Keratinocyte (primary cell): ENCODE measurements around the gene RGS9. TPM values are rescaled to one million over a fixed set of nuclear protein-coding genes. Genes with fewer than 3 reads are reported as not detected.

Experiments
- DNase-seq: peaks from one replicate; pipeline ENCODE4 v3.0.0-alpha.2; 2011; ENCODE audit warnings: low read depth, missing footprints, low spot score
- FAIRE-seq: peaks from 2 replicates; lab custom pipeline; 2011; peaks lifted over from hg19 to GRCh38; lab: Jason Lieb, UNC
- H2AFZ ChIP-seq: 2 replicates; pipeline ENCODE4 v1.6.0; 2012; ENCODE audit warnings: low read length, control low read depth, inconsistent platforms; ENCODE audit not compliant: control insufficient read depth
- H3K27ac ChIP-seq: 2 replicates; pipeline ENCODE4 v1.5.1; 2011; ENCODE audit warnings: low read length; ENCODE audit not compliant: control insufficient read depth, insufficient read depth
- H3K27me3 ChIP-seq: 3 replicates; pipeline ENCODE4 v1.6.0; 2011; ENCODE audit warnings: low read length; ENCODE audit not compliant: control insufficient read depth, insufficient read depth; ENCODE audit errors: extremely low read depth
- H3K36me3 ChIP-seq, 2 experiments: 2 replicates in 1 of 2; 3 replicates in 1 of 2; pipeline ENCODE4 v1.5.1; 2011; ENCODE audit warnings: low read length in 2 of 2, mild to moderate bottlenecking in 1 of 2; ENCODE audit not compliant: control insufficient read depth in 2 of 2, insufficient read depth in 2 of 2; ENCODE audit errors: extremely low read depth in 1 of 2
- H3K4me1 ChIP-seq: 3 replicates; pipeline ENCODE4 v1.5.1; 2011; ENCODE audit warnings: low read length; ENCODE audit not compliant: control insufficient read depth, insufficient read depth; ENCODE audit errors: extremely low read depth
- H3K4me2 ChIP-seq: 3 replicates; pipeline ENCODE4 v1.6.0; 2011; ENCODE audit warnings: low read depth, low read length; ENCODE audit not compliant: control insufficient read depth, insufficient read depth; ENCODE audit errors: extremely low read depth
- H3K4me3 ChIP-seq, 3 experiments: fragments of 200-600 bp in 1 of 3; sonication (generic) in 1 of 3; 2 replicates in 2 of 3; 3 replicates in 1 of 3; pipeline ENCODE4 v1.5.1; 2011 to 2016; ENCODE audit warnings: low read length in 3 of 3, mild to moderate bottlenecking in 3 of 3, control low read depth in 2 of 3, inconsistent platforms in 1 of 3, low read depth in 1 of 3, mixed read lengths in 1 of 3, mixed run types in 1 of 3, moderate library complexity in 1 of 3; ENCODE audit not compliant: control insufficient read depth in 2 of 3, insufficient read depth in 2 of 3; ENCODE audit errors: extremely low read depth in 1 of 3
- H3K79me2 ChIP-seq: 2 replicates; pipeline ENCODE4 v1.6.0; 2012; ENCODE audit warnings: low read length; ENCODE audit not compliant: control insufficient read depth, insufficient read depth
- H3K9ac ChIP-seq: 3 replicates; pipeline ENCODE4 v1.6.0; 2011; ENCODE audit warnings: low read length; ENCODE audit not compliant: control insufficient read depth, insufficient read depth; ENCODE audit errors: extremely low read depth
- H3K9me1 ChIP-seq: 3 replicates; pipeline ENCODE4 v1.6.0; 2011; ENCODE audit warnings: low read length; ENCODE audit not compliant: control insufficient read depth, insufficient read depth; ENCODE audit errors: extremely low read depth
- H3K9me3 ChIP-seq: 2 replicates; pipeline ENCODE4 v1.5.1; 2012; ENCODE audit warnings: low read depth, low read length; ENCODE audit not compliant: control insufficient read depth
- H4K20me1 ChIP-seq: 3 replicates; pipeline ENCODE4 v1.6.0; 2011; ENCODE audit warnings: low read length; ENCODE audit not compliant: control insufficient read depth, insufficient read depth; ENCODE audit errors: extremely low read depth
- EZH2 ChIP-seq: IDR thresholded peaks from one replicate; pipeline ENCODE4 v1.6.1; 2012; ENCODE audit warnings: inconsistent platforms, mild to moderate bottlenecking, low read length, moderate library complexity
- dilution Hi-C: fragments of 300-500 bp; cut with MboI; formaldehyde crosslinking; loops from one replicate; pipeline ENCODE4 v1.7.0; 2020; ENCODE audit warnings: low sequenced_read_pairs; ENCODE audit not compliant: extremely low pct_ligation_motif_present
- polyA plus RNA-seq, 5 experiments: library from polyadenylated mRNA; depleted of rRNA in 3 of 5; stranded (reverse) in 3 of 5; stranded (forward) in 1 of 5; unstranded in 1 of 5; fragments of >200 nt; gene quantifications; 1 replicate in 1 of 5; 2 replicates in 3 of 5; 3 replicates in 1 of 5; pipeline versions ENCODE4 v1.2.1 to v1.2.3, GENCODE V29; 2011 to 2012; ENCODE audit warnings: missing spikeins in 2 of 5, low read depth in 1 of 5, low replicate concordance in 1 of 5
- TF ChIP-seq, protein P1 (sequence below), 3 experiments: IDR thresholded peaks in 1 of 3; conservative IDR thresholded peaks in 1 of 3; optimal IDR thresholded peaks in 1 of 3; 2 replicates in 2 of 3; 3 replicates in 1 of 3; pipeline versions ENCODE3 to v1.5.1; 2011; ENCODE audit warnings: low read length in 3 of 3, mild to moderate bottlenecking in 3 of 3, moderate library complexity in 2 of 3, control low read depth in 1 of 3, inconsistent platforms in 1 of 3; ENCODE audit not compliant: insufficient read depth in 2 of 3; ENCODE audit errors: extremely low read depth in 1 of 3

The RGS9 gene
- polyA plus RNA-seq, 1 donor (not counting 4 experiments of a cell fraction or from before 2014, with no cell fraction given): 4.8 TPM

DNA sequence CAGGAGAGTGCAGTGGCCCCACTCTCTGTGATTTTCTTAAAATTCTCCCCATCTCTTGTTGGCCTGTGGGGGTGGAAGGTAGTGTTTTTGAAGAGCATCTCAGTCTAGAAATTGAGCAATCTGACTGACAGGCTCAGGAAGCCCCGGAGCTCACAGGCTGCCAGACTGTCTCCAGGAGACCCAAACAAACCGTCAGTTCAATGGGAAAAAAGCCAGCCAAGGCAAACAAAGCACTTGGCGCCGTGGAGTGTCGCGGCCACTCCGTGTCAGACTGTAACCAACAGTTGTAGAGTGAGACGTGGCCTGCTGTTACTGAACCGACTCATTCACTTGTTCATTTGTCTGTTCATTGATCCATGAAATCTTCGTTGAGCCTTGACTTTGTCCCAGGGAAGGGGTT is 33.7 kb downstream of the RGS9 start:
- Histone ChIP-seq H3K27ac (no peak overlapping the region), H3K9ac (no peak overlapping the region), H3K4me1 (no peaks in the 10 kb centered on the region), H3K9me3 (no peaks in the 10 kb centered on the region), H2AFZ (no peak overlapping the region), H3K27me3 (peaks cover 7% of the 10 kb centered on the region), H4K20me1 (no peaks in the 10 kb centered on the region), H3K36me3 (no peaks in the 10 kb centered on the region), H3K4me3 (no peak overlapping the region), H3K79me2 (no peaks in the 10 kb centered on the region), H3K4me2 (no peak overlapping the region), H3K9me1 (no peaks in the 10 kb centered on the region)
- dilution Hi-C loops: no loop called here
- no peak for FAIRE-seq
- TF ChIP-seq EZH2: no peak
- TF ChIP-seq, protein P1, sequence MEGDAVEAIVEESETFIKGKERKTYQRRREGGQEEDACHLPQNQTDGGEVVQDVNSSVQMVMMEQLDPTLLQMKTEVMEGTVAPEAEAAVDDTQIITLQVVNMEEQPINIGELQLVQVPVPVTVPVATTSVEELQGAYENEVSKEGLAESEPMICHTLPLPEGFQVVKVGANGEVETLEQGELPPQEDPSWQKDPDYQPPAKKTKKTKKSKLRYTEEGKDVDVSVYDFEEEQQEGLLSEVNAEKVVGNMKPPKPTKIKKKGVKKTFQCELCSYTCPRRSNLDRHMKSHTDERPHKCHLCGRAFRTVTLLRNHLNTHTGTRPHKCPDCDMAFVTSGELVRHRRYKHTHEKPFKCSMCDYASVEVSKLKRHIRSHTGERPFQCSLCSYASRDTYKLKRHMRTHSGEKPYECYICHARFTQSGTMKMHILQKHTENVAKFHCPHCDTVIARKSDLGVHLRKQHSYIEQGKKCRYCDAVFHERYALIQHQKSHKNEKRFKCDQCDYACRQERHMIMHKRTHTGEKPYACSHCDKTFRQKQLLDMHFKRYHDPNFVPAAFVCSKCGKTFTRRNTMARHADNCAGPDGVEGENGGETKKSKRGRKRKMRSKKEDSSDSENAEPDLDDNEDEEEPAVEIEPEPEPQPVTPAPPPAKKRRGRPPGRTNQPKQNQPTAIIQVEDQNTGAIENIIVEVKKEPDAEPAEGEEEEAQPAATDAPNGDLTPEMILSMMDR (optimal IDR thresholded peaks at IDR 0.05 in 1 of 3, IDR thresholded peaks at IDR 0.05 in 1 of 3, conservative IDR thresholded peaks at IDR 0.05 in 1 of 3; ENCODE audit: extremely low read depth in 1 of 3, insufficient read depth in 2 of 3, low read length in 3 of 3): no peak
- DNase-seq: no peak

DNA sequence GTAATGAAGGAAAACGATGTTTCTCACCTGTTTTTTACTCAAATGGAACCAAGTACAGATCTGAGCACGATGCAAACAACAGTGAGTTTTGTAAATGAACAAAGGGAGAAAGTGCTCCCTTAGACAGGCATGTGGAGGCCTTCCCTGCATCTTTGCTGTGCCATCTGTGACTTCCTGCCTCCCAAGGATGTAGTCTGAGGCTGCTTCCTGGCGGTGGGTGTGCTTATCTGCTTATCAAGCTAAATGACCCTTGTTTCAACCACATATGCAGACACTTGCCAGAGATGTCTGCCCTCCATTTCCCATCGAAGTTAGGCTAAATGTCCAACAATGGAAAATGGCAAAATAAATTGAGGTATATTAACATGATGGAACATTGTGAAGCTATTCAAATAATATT is 34.6 kb downstream of the RGS9 start:
- Histone ChIP-seq H3K36me3 (no peaks in the 10 kb centered on the region), H3K4me3 (no peak overlapping the region), H3K27me3 (peaks cover 9% of the 10 kb centered on the region), H3K9me3 (no peaks in the 10 kb centered on the region), H3K4me2 (no peak overlapping the region), H3K9me1 (no peaks in the 10 kb centered on the region), H2AFZ (no peak overlapping the region), H3K4me1 (no peaks in the 10 kb centered on the region), H3K79me2 (no peaks in the 10 kb centered on the region), H3K9ac (no peak overlapping the region), H3K27ac (no peak overlapping the region), H4K20me1 (no peaks in the 10 kb centered on the region)
- dilution Hi-C loops: no loop called here
- DNase-seq (no peak), FAIRE-seq (no peak)
- TF ChIP-seq, protein P1 (optimal IDR thresholded peaks at IDR 0.05 in 1 of 3, IDR thresholded peaks at IDR 0.05 in 1 of 3, conservative IDR thresholded peaks at IDR 0.05 in 1 of 3; ENCODE audit: extremely low read depth in 1 of 3, insufficient read depth in 2 of 3, low read length in 3 of 3): no peak
- TF ChIP-seq EZH2: no peak
